ENCODE measurements around the gene MEF2C.

Gene MEF2C

GRCh38 chr5:88743231-88743834, 139.7 kb downstream of the MEF2C start:
- no peaks in the 10 kb centered on the region for H3K36me3 ChIP-seq (ENCODE audit: insufficient read depth, low read length)

GRCh38 chr5:88741964-88742363, 141.0 kb downstream of the MEF2C start:
- Histone ChIP-seq H3K9me3 (ENCODE audit: control insufficient read depth, insufficient read depth, low read length) (no peaks in the 10 kb centered on the region), H3K36me3 (ENCODE audit: insufficient read depth, low read length) (no peaks in the 10 kb centered on the region), H3K4me1 (ENCODE audit: insufficient read depth, low read length) (no peaks in the 10 kb centered on the region; the same call in 1 of the 2 replicates), H3K9ac (ENCODE audit: low read depth, low read length) (no peak overlapping the region)

More at GRCh38 chr5:88743231-88743834, 139.7 kb downstream of the MEF2C start:
- no peaks in the 10 kb centered on the region for H3K9me3 ChIP-seq (ENCODE audit: control insufficient read depth, insufficient read depth, low read length)
- H3K4me1 ChIP-seq (ENCODE audit: insufficient read depth, low read length): no peaks in the 10 kb centered on the region
- H3K9ac ChIP-seq (ENCODE audit: low read depth, low read length): no peak overlapping the region

- H3K9ac ChIP-seq (ENCODE audit: low read depth, low read length): no peak overlapping the region
- H3K4me1 ChIP-seq (ENCODE audit: insufficient read depth, low read length): no peaks in the 10 kb centered on the region; the same call in 1 of the 2 replicates
- no peaks in the 10 kb centered on the region for H3K9me3 ChIP-seq (ENCODE audit: control insufficient read depth, insufficient read depth, low read length)
- H3K36me3 ChIP-seq (ENCODE audit: insufficient read depth, low read length): no peaks in the 10 kb centered on the region
These were observed 142.3 kb downstream of the MEF2C start for GRCh38 chr5:88740604-88741185.

- Histone ChIP-seq H3K4me1 (ENCODE audit: insufficient read depth, low read length) (no peaks in the 10 kb centered on the region; the same call in 1 of the 2 replicates), H3K36me3 (ENCODE audit: insufficient read depth, low read length) (no peaks in the 10 kb centered on the region), H3K9ac (ENCODE audit: low read depth, low read length) (no peak overlapping the region), H3K9me3 (ENCODE audit: control insufficient read depth, insufficient read depth, low read length) (no peaks in the 10 kb centered on the region)
These were observed 146.5 kb downstream of the MEF2C start for GRCh38 chr5:88736494-88736893.

GRCh38 chr5:88734983-88735382, 148.0 kb downstream of the MEF2C start:
- Histone ChIP-seq H3K9ac (ENCODE audit: low read depth, low read length) (no peak overlapping the region), H3K4me1 (ENCODE audit: insufficient read depth, low read length) (no peaks in the 10 kb centered on the region; the same call in none of the 2 replicates), H3K9me3 (ENCODE audit: control insufficient read depth, insufficient read depth, low read length) (no peaks in the 10 kb centered on the region), H3K36me3 (ENCODE audit: insufficient read depth, low read length) (no peaks in the 10 kb centered on the region)

- H3K9me3 ChIP-seq (ENCODE audit: control insufficient read depth, insufficient read depth, low read length): no peaks in the 10 kb centered on the region
- no peaks in the 10 kb centered on the region for H3K36me3 ChIP-seq (ENCODE audit: insufficient read depth, low read length)
- no peak overlapping the region for H3K9ac ChIP-seq (ENCODE audit: low read depth, low read length)
- H3K4me1 ChIP-seq (ENCODE audit: insufficient read depth, low read length): no peaks in the 10 kb centered on the region; the same call in none of the 2 replicates
These were observed 148.8 kb downstream of the MEF2C start for GRCh38 chr5:88734191-88734640.

GRCh38 chr5:88732862-88733261, 150.1 kb downstream of the MEF2C start:
- Histone ChIP-seq H3K9ac (ENCODE audit: low read depth, low read length) (no peak overlapping the region), H3K9me3 (ENCODE audit: control insufficient read depth, insufficient read depth, low read length) (no peaks in the 10 kb centered on the region), H3K36me3 (ENCODE audit: insufficient read depth, low read length) (no peaks in the 10 kb centered on the region), H3K4me1 (ENCODE audit: insufficient read depth, low read length) (no peaks in the 10 kb centered on the region; the same call in none of the 2 replicates)

- Histone ChIP-seq H3K36me3 (ENCODE audit: insufficient read depth, low read length) (no peaks in the 10 kb centered on the region), H3K9me3 (ENCODE audit: control insufficient read depth, insufficient read depth, low read length) (no peaks in the 10 kb centered on the region), H3K9ac (ENCODE audit: low read depth, low read length) (no peak overlapping the region), H3K4me1 (ENCODE audit: insufficient read depth, low read length) (no peaks in the 10 kb centered on the region; the same call in 1 of the 2 replicates)
These were observed 150.8 kb downstream of the MEF2C start for GRCh38 chr5:88732181-88732633.

- Histone ChIP-seq H3K9ac (ENCODE audit: low read depth, low read length) (no peak overlapping the region), H3K4me1 (ENCODE audit: insufficient read depth, low read length) (no peaks in the 10 kb centered on the region; the same call in 1 of the 2 replicates), H3K9me3 (ENCODE audit: control insufficient read depth, insufficient read depth, low read length) (no peaks in the 10 kb centered on the region), H3K36me3 (ENCODE audit: insufficient read depth, low read length) (no peaks in the 10 kb centered on the region)
These were observed 153.2 kb downstream of the MEF2C start for GRCh38 chr5:88729829-88730182.

GRCh38 chr5:88729084-88729828, 153.7 kb downstream of the MEF2C start:
- Histone ChIP-seq H3K4me1 (ENCODE audit: insufficient read depth, low read length) (no peaks in the 10 kb centered on the region; the same call in 1 of the 2 replicates), H3K9me3 (ENCODE audit: control insufficient read depth, insufficient read depth, low read length) (no peaks in the 10 kb centered on the region), H3K9ac (ENCODE audit: low read depth, low read length) (no peak overlapping the region), H3K36me3 (ENCODE audit: insufficient read depth, low read length) (no peaks in the 10 kb centered on the region)

GRCh38 chr5:88727705-88728313, 155.2 kb downstream of the MEF2C start:
- H3K9ac ChIP-seq (ENCODE audit: low read depth, low read length): no peak overlapping the region
- no peaks in the 10 kb centered on the region for H3K9me3 ChIP-seq (ENCODE audit: control insufficient read depth, insufficient read depth, low read length)
- H3K36me3 ChIP-seq (ENCODE audit: insufficient read depth, low read length): no peaks in the 10 kb centered on the region
- no peaks in the 10 kb centered on the region; the same call in 1 of the 2 replicates for H3K4me1 ChIP-seq (ENCODE audit: insufficient read depth, low read length)

- no peak overlapping the region for H3K9ac ChIP-seq (ENCODE audit: low read depth, low read length)
- H3K9me3 ChIP-seq (ENCODE audit: control insufficient read depth, insufficient read depth, low read length): no peaks in the 10 kb centered on the region
- no peaks in the 10 kb centered on the region; the same call in 1 of the 2 replicates for H3K4me1 ChIP-seq (ENCODE audit: insufficient read depth, low read length)
- H3K36me3 ChIP-seq (ENCODE audit: insufficient read depth, low read length): no peaks in the 10 kb centered on the region
These were observed 157.5 kb downstream of the MEF2C start for GRCh38 chr5:88725454-88725853.

- Histone ChIP-seq H3K36me3 (ENCODE audit: insufficient read depth, low read length) (no peaks in the 10 kb centered on the region), H3K4me1 (ENCODE audit: insufficient read depth, low read length) (no peaks in the 10 kb centered on the region), H3K9me3 (ENCODE audit: control insufficient read depth, insufficient read depth, low read length) (no peaks in the 10 kb centered on the region), H3K9ac (ENCODE audit: low read depth, low read length) (no peak overlapping the region)
These were observed 158.8 kb downstream of the MEF2C start for GRCh38 chr5:88724201-88724600.

GRCh38 chr5:88722546-88723073, 160.4 kb downstream of the MEF2C start:
- Histone ChIP-seq H3K4me1 (ENCODE audit: insufficient read depth, low read length) (no peaks in the 10 kb centered on the region), H3K9ac (ENCODE audit: low read depth, low read length) (peak overlapping the region; percentile 22; the same call in 1 of the 2 replicates), H3K9me3 (ENCODE audit: control insufficient read depth, insufficient read depth, low read length) (no peaks in the 10 kb centered on the region), H3K36me3 (ENCODE audit: insufficient read depth, low read length) (no peaks in the 10 kb centered on the region)
